IPS-15b (cell line): ENCODE data around the gene RYR3.

Source experiments
- H3K27me3 ChIP-seq: one replicate; pipeline ENCODE4 v1.6.1; 2013; ENCODE audit warnings: low read length; ENCODE audit not compliant: control insufficient read depth, insufficient read depth
- H3K36me3 ChIP-seq: one replicate; pipeline ENCODE4 v1.6.1; 2013; ENCODE audit warnings: low read length; ENCODE audit not compliant: control insufficient read depth, insufficient read depth
- H3K4me1 ChIP-seq: one replicate; pipeline ENCODE4 v1.6.1; 2013; ENCODE audit warnings: mild to moderate bottlenecking, low read length; ENCODE audit not compliant: control insufficient read depth, insufficient read depth
- H3K4me3 ChIP-seq: one replicate; pipeline ENCODE4 v1.5.1; 2013; ENCODE audit warnings: low read depth, low read length
- H3K9ac ChIP-seq: one replicate; pipeline ENCODE4 v1.6.1; 2013; ENCODE audit warnings: low read depth, mild to moderate bottlenecking, low read length
- H3K9me3 ChIP-seq: one replicate; pipeline ENCODE4 v1.6.1; 2013; ENCODE audit warnings: mild to moderate bottlenecking, low read length; ENCODE audit not compliant: control insufficient read depth, insufficient read depth

RYR3 gene

GRCh38 chr15:33874156-33874555 lies 563.4 kb downstream of the RYR3 start:
- H3K4me1 ChIP-seq = no peaks in the 10 kb centered on the region
- no peaks in the 10 kb centered on the region for H3K36me3 ChIP-seq
- no peak overlapping the region for H3K9ac ChIP-seq
- H3K4me3 ChIP-seq = no peak overlapping the region
- H3K27me3 ChIP-seq = no peaks in the 10 kb centered on the region
- H3K9me3 ChIP-seq = no peaks in the 10 kb centered on the region

GRCh38 chr15:33882921-33883320 lies 572.2 kb downstream of the RYR3 start:
- no peak overlapping the region for H3K4me3 ChIP-seq
- H3K9ac ChIP-seq = no peak overlapping the region
- H3K4me1 ChIP-seq = peaks cover 2% of the 10 kb centered on the region
- H3K36me3 ChIP-seq = no peaks in the 10 kb centered on the region
- no peaks in the 10 kb centered on the region for H3K27me3 ChIP-seq
- H3K9me3 ChIP-seq = no peaks in the 10 kb centered on the region

- H3K9me3 ChIP-seq = no peaks in the 10 kb centered on the region
- peaks cover 2% of the 10 kb centered on the region for H3K4me1 ChIP-seq
- H3K4me3 ChIP-seq = no peak overlapping the region
- no peaks in the 10 kb centered on the region for H3K36me3 ChIP-seq
- no peak overlapping the region for H3K9ac ChIP-seq
- H3K27me3 ChIP-seq = no peaks in the 10 kb centered on the region
Measured at GRCh38 chr15:33888176-33888575, 577.4 kb downstream of the RYR3 start.

GRCh38 chr15:33894193-33894592 lies 583.4 kb downstream of the RYR3 start:
- no peak overlapping the region for H3K9ac ChIP-seq
- no peaks in the 10 kb centered on the region for H3K36me3 ChIP-seq
- no peak overlapping the region for H3K4me3 ChIP-seq
- no peaks in the 10 kb centered on the region for H3K9me3 ChIP-seq
- no peaks in the 10 kb centered on the region for H3K27me3 ChIP-seq
- no peaks in the 10 kb centered on the region for H3K4me1 ChIP-seq

- Histone ChIP-seq H3K36me3 (no peaks in the 10 kb centered on the region), H3K9me3 (no peaks in the 10 kb centered on the region), H3K4me1 (no peaks in the 10 kb centered on the region), H3K27me3 (no peaks in the 10 kb centered on the region), H3K9ac (no peak overlapping the region), H3K4me3 (no peak overlapping the region)
Measured at GRCh38 chr15:33902043-33902442, 591.3 kb downstream of the RYR3 start.

- H3K9me3 ChIP-seq = no peaks in the 10 kb centered on the region
- H3K4me3 ChIP-seq = no peak overlapping the region
- H3K36me3 ChIP-seq = no peaks in the 10 kb centered on the region
- peaks cover 9% of the 10 kb centered on the region for H3K4me1 ChIP-seq
- H3K9ac ChIP-seq = no peak overlapping the region
- no peaks in the 10 kb centered on the region for H3K27me3 ChIP-seq
Measured at GRCh38 chr15:33903661-33904060, 592.9 kb downstream of the RYR3 start.

GRCh38 chr15:33907326-33907725 lies 596.6 kb downstream of the RYR3 start:
- no peaks in the 10 kb centered on the region for H3K27me3 ChIP-seq
- no peaks in the 10 kb centered on the region for H3K36me3 ChIP-seq
- no peaks in the 10 kb centered on the region for H3K9me3 ChIP-seq
- H3K4me1 ChIP-seq = peaks cover 14% of the 10 kb centered on the region
- H3K4me3 ChIP-seq = no peak overlapping the region
- no peak overlapping the region for H3K9ac ChIP-seq

- Histone ChIP-seq H3K36me3 (no peaks in the 10 kb centered on the region), H3K4me3 (no peak overlapping the region), H3K27me3 (no peaks in the 10 kb centered on the region), H3K4me1 (peaks cover 14% of the 10 kb centered on the region), H3K9ac (no peak overlapping the region), H3K9me3 (no peaks in the 10 kb centered on the region)
Measured at GRCh38 chr15:33908406-33908805, 597.6 kb downstream of the RYR3 start.

- Histone ChIP-seq H3K4me3 (no peak overlapping the region), H3K36me3 (no peaks in the 10 kb centered on the region), H3K27me3 (no peaks in the 10 kb centered on the region), H3K9ac (no peak overlapping the region), H3K9me3 (no peaks in the 10 kb centered on the region), H3K4me1 (peaks cover 18% of the 10 kb centered on the region)
Measured at GRCh38 chr15:33910741-33911140, 600.0 kb downstream of the RYR3 start.

GRCh38 chr15:33912326-33912725 lies 601.6 kb downstream of the RYR3 start:
- peaks cover 21% of the 10 kb centered on the region for H3K4me1 ChIP-seq
- no peaks in the 10 kb centered on the region for H3K36me3 ChIP-seq
- H3K4me3 ChIP-seq = no peak overlapping the region
- H3K9me3 ChIP-seq = no peaks in the 10 kb centered on the region
- no peak overlapping the region for H3K9ac ChIP-seq
- no peaks in the 10 kb centered on the region for H3K27me3 ChIP-seq

GRCh38 chr15:33913459-33913858 lies 602.7 kb downstream of the RYR3 start:
- Histone ChIP-seq H3K4me1 (peaks cover 14% of the 10 kb centered on the region), H3K9ac (no peak overlapping the region), H3K27me3 (no peaks in the 10 kb centered on the region)

More at GRCh38 chr15:33913459-33913858, 602.7 kb downstream of the RYR3 start:
- H3K36me3 ChIP-seq = no peaks in the 10 kb centered on the region
- H3K4me3 ChIP-seq = no peak overlapping the region
- no peaks in the 10 kb centered on the region for H3K9me3 ChIP-seq
